NK-92 (cell line): ENCODE results near the gene RERE.

ENCODE experiments used
- DNase-seq: peaks from one replicate; lab custom pipeline; 2025; ENCODE audit not compliant: unreplicated experiment; lab: John Stamatoyannopoulos, UW

Gene RERE

GRCh38 chr1:8343044-8343443 is 474.4 kb downstream of the RERE start:
- DNase-seq = no peak

- no peak for DNase-seq
Observed at GRCh38 chr1:8342325-8342724, 475.1 kb downstream of the RERE start.

- no peak for DNase-seq
Observed at GRCh38 chr1:8340448-8340847, 477.0 kb downstream of the RERE start.

GRCh38 chr1:8339203-8339600 is 478.2 kb downstream of the RERE start:
- no peak for DNase-seq

GRCh38 chr1:8338526-8339202 is 478.8 kb downstream of the RERE start:
- DNase-seq = no peak

GRCh38 chr1:8337776-8338525 is 479.5 kb downstream of the RERE start:
- no peak for DNase-seq

- DNase-seq = no peak
Observed at GRCh38 chr1:8335246-8335645, 482.2 kb downstream of the RERE start.

- DNase-seq = no peak
Observed at GRCh38 chr1:8334106-8334851, 483.2 kb downstream of the RERE start.

GRCh38 chr1:8333246-8333987 is 484.0 kb downstream of the RERE start:
- no peak for DNase-seq

GRCh38 chr1:8332806-8333205 is 484.6 kb downstream of the RERE start:
- no peak for DNase-seq

GRCh38 chr1:8330271-8331125 is 486.9 kb downstream of the RERE start:
- DNase-seq = no peak

- DNase-seq = no peak
Observed at GRCh38 chr1:8329858-8330257, 487.6 kb downstream of the RERE start.

GRCh38 chr1:8329439-8329838 is 488.0 kb downstream of the RERE start:
- no peak for DNase-seq

GRCh38 chr1:8328271-8328670 is 489.2 kb downstream of the RERE start:
- DNase-seq = no peak

- no peak for DNase-seq
Observed at GRCh38 chr1:8326265-8326664, 491.2 kb downstream of the RERE start.

- DNase-seq = no peak
Observed at GRCh38 chr1:8325771-8326170, 491.7 kb downstream of the RERE start.

GRCh38 chr1:8324176-8324810 is 493.1 kb downstream of the RERE start:
- DNase-seq = no peak

- no peak for DNase-seq
Observed at GRCh38 chr1:8323706-8324105, 493.7 kb downstream of the RERE start.

- no peak for DNase-seq
Observed at GRCh38 chr1:8321612-8322011, 495.8 kb downstream of the RERE start.

GRCh38 chr1:8318436-8318835 is 499.0 kb downstream of the RERE start:
- DNase-seq = no peak
